B cell (primary cell): Measurements from ENCODE around the gene C2CD4A.

Source experiments
- CTCF ChIP-seq: fragments of 200-600 bp; IDR thresholded peaks from one replicate; pipeline ENCODE4 v1.8.0; 2022; ENCODE audit warnings: antibody characterized with exemption, mild to moderate bottlenecking
- EZH2 ChIP-seq: IDR thresholded peaks from 2 replicates; pipeline ENCODE4 v1.6.1; 2012; ENCODE audit warnings: borderline replicate concordance, low read depth, mild to moderate bottlenecking, moderate library complexity, low read length; ENCODE audit not compliant: insufficient read depth, poor library complexity, severe bottlenecking

GRCh38 chr15:62027263-62027565 is 39.6 kb upstream of the C2CD4A start:
- TF ChIP-seq CTCF: no peak
- no peak for TF ChIP-seq EZH2
